SK-N-SH treated with all-trans-retinoic acid at 6 μM for 48 hours (cell line): ENCODE measurements around the gene SHC1.

ENCODE experiments used
- PATZ1 ChIP-seq: fragments of 250-450 bp; sonication (Bioruptor Pico); IDR thresholded peaks from 2 replicates; pipeline ENCODE4 v1.8.0; 2020; ENCODE audit warnings: mild to moderate bottlenecking, moderate library complexity, borderline replicate concordance
- POU6F1 ChIP-seq: fragments of 250-450 bp; sonication (Bioruptor Pico); IDR thresholded peaks from 2 replicates; pipeline ENCODE4 v1.8.0; 2021; ENCODE audit warnings: low read depth, mild to moderate bottlenecking, moderate library complexity, borderline replicate concordance
- TOX ChIP-seq: fragments of 250-450 bp; sonication (Bioruptor Pico); IDR thresholded peaks from 2 replicates; pipeline ENCODE4 v1.8.0; 2021; ENCODE audit warnings: mild to moderate bottlenecking, moderate library complexity, borderline replicate concordance
- ZFP3 ChIP-seq: fragments of 250-450 bp; sonication (Bioruptor Pico); IDR thresholded peaks from 2 replicates; pipeline ENCODE4 v1.5.0; 2020; ENCODE audit warnings: mild to moderate bottlenecking, moderate library complexity
- TF ChIP-seq, protein P1 (sequence below): fragments of 250-450 bp; sonication (Bioruptor Pico); IDR thresholded peaks from 2 replicates; pipeline ENCODE4 v1.5.1; 2021; ENCODE audit warnings: mild to moderate bottlenecking, moderate library complexity

GRCh38 chr1:154959426-154959780 is 11.1 kb downstream of the SHC1 start:
- TF ChIP-seq, protein P1, sequence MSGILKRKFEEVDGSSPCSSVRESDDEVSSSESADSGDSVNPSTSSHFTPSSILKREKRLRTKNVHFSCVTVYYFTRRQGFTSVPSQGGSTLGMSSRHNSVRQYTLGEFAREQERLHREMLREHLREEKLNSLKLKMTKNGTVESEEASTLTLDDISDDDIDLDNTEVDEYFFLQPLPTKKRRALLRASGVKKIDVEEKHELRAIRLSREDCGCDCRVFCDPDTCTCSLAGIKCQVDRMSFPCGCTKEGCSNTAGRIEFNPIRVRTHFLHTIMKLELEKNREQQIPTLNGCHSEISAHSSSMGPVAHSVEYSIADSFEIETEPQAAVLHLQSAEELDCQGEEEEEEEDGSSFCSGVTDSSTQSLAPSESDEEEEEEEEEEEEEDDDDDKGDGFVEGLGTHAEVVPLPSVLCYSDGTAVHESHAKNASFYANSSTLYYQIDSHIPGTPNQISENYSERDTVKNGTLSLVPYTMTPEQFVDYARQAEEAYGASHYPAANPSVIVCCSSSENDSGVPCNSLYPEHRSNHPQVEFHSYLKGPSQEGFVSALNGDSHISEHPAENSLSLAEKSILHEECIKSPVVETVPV (CRISPR knock-in tag): no peak
- no peak for TF ChIP-seq POU6F1 (CRISPR knock-in tag)
- no peak for TF ChIP-seq ZFP3 (CRISPR knock-in tag)
- TF ChIP-seq PATZ1 (CRISPR knock-in tag): no peak
- no peak for TF ChIP-seq TOX (CRISPR knock-in tag)
